ENCODE results near the gene PTPN9.
"Not testable (repeated sequence)": the region's sequence is repeated elsewhere in the genome, so short reads cannot be mapped to it uniquely, and the experiment has no call there.

Gene PTPN9

DNA sequence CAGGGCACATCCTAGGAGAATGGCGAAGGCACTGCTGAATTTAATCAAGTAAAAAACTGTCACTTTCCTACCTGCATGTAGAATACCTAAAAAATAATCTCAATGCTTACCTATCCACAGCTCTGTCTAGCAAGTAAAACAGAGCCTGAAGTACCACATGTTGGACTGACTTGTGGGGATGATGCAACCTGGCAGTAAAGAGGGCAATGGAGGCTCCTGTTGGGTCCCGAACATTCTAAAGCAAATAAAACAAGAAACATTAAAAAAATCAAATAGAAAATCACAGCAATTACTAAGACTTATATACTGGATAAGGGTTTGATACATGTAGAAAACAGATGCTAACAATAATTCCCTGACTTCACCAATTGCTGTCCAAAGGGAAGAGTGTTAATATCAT lies 56.1 kb downstream of the PTPN9 start:
- no peak overlapping the region for H3K27ac ChIP-seq (ENCODE audit: low read depth, low read length, severe bottlenecking)
- WGBS, 2 experiments (ENCODE audit: insufficient coverage in 2 of 2): no CpG with 5 or more reads among the region's 2 CpGs

DNA sequence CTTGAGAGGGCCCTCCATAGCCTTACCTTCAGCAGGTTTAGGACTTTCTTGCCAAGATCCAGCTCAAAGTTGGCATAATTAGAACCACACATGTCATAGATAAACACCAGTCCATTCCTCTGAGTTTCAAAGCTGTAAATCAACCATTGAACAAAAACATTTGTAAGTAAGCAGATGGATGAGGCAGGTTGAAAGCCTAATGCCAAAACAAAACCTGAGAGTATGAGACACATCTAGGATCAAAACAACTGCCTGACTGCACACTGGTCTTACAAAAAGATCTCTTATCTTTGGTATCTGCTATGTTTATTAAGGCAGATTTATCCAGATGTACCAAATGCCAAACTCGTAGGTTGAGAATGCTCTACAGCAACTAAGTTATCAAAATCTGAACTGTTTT lies 61.9 kb downstream of the PTPN9 start:
- Histone ChIP-seq H3K4me1 (ENCODE audit: control insufficient read depth, insufficient read depth, low read length, poor library complexity, severe bottlenecking) (no peaks in the 10 kb centered on the region), H3K27ac (ENCODE audit: low read depth, low read length, severe bottlenecking) (no peak overlapping the region), H3K4me3 (ENCODE audit: extremely low read depth, insufficient read depth, low read length, poor library complexity, severe bottlenecking) (no peak overlapping the region), H3K9me3 (ENCODE audit: control insufficient read depth, low read length) (no peaks in the 10 kb centered on the region), H3K36me3 (ENCODE audit: control insufficient read depth, insufficient read depth, low read length) (peaks cover 89% of the 10 kb centered on the region)
- WGBS, 2 experiments (ENCODE audit: insufficient coverage in 2 of 2): 100% methylated on average over 1 of the region's 1 CpG

More for the DNA sequence above, 56.1 kb downstream of the PTPN9 start:
- Histone ChIP-seq H3K4me3 (ENCODE audit: extremely low read depth, insufficient read depth, low read length, poor library complexity, severe bottlenecking) (no peak overlapping the region), H3K36me3 (ENCODE audit: control insufficient read depth, insufficient read depth, low read length) (peaks cover 93% of the 10 kb centered on the region), H3K9me3 (ENCODE audit: control insufficient read depth, low read length) (no peaks in the 10 kb centered on the region), H3K4me1 (ENCODE audit: control insufficient read depth, insufficient read depth, low read length, poor library complexity, severe bottlenecking) (peaks cover 3% of the 10 kb centered on the region)

DNA sequence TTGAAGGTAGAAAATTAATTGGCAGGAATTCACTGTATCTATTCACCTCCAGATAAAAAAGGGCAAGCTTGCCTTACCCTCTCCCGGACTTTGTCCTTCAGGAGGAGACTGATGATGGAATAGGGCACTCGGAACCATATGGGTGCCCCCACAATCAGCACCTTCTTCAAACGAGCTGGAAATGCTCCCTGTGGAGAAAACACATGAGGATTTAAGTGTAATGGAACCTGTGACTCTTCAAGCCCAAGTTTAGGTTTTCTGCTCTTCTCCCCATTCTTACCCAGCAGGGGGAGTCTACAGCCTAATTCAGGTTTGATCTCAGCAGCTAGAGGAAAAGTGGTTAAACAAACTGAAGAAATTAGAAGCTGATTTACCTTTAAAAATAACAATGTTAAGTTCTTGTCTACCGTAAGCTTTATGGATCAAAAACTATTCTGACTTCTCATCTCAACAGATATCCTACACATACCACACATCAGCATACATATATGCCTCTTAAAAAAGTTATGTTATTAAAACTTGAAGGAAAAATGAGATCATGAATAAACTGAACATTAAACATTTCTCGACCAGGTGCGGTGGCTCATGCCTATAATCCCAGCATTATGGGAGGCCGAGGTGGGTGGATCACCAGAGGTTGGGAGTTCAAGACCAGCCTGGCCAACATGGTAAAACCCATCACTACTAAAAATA lies 70.1 kb downstream of the PTPN9 start:
- no peak overlapping the region for H3K27ac ChIP-seq (ENCODE audit: low read depth, low read length, severe bottlenecking)
- no peak overlapping the region for H3K4me3 ChIP-seq (ENCODE audit: extremely low read depth, insufficient read depth, low read length, poor library complexity, severe bottlenecking)
- peaks cover 77% of the 10 kb centered on the region for H3K36me3 ChIP-seq (ENCODE audit: control insufficient read depth, insufficient read depth, low read length)
- WGBS, 2 experiments (ENCODE audit: insufficient coverage in 2 of 2): 100% methylated on average over 2 to 3 of the region's 7 CpGs
- peaks cover 10% of the 10 kb centered on the region for H3K9me3 ChIP-seq (ENCODE audit: control insufficient read depth, low read length)
- no peaks in the 10 kb centered on the region for H3K4me1 ChIP-seq (ENCODE audit: control insufficient read depth, insufficient read depth, low read length, poor library complexity, severe bottlenecking)

DNA sequence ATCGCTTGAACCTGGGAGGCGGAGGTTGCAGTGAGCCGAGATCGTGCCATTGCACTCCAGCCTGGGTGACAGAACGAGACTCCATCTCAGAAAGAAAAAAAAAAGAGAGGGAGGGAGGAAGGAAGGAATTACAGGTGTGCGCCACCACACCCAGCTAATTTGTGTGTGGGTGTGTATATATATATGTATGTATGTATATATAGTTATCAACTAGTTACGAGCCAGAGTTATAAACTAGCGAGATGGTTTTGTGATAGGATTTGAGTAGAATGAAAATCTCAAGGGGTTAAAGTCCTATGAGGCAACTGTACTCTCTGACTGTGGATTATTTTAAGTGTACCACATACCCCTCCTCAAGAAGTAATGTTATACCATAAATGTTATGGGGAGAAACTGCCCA lies 76.8 kb downstream of the PTPN9 start:
- H3K27ac ChIP-seq (ENCODE audit: low read depth, low read length, severe bottlenecking): no peak overlapping the region
- H3K36me3 ChIP-seq (ENCODE audit: control insufficient read depth, insufficient read depth, low read length): peaks cover 56% of the 10 kb centered on the region
- WGBS, 2 experiments (ENCODE audit: insufficient coverage in 2 of 2): 98% methylated on average over 5 to 6 of the region's 8 CpGs
- peaks cover 10% of the 10 kb centered on the region for H3K9me3 ChIP-seq (ENCODE audit: control insufficient read depth, low read length)
- H3K4me1 ChIP-seq (ENCODE audit: control insufficient read depth, insufficient read depth, low read length, poor library complexity, severe bottlenecking): no peaks in the 10 kb centered on the region
- no peak overlapping the region for H3K4me3 ChIP-seq (ENCODE audit: extremely low read depth, insufficient read depth, low read length, poor library complexity, severe bottlenecking)

DNA sequence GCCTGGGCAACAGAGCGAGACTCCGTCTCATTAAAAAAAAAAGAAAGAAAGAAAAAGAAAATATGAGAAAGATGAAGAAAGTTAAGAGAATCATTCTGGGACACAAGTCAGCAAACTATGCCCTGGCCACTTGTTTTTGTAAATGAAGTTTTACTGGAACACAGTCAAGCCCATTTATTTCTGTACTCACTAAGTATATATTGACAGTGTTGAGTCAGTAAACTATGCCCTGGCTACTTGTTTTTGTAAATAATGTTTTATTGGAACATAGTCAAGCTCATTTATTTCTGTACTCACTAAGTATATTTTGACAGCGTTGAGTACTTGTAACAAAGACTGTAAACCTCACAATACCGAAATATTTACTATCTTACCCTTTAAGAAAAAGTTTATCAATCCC lies 85.4 kb downstream of the PTPN9 start:
- Histone ChIP-seq H3K4me3 (ENCODE audit: extremely low read depth, insufficient read depth, low read length, poor library complexity, severe bottlenecking) (no peak overlapping the region), H3K4me1 (ENCODE audit: control insufficient read depth, insufficient read depth, low read length, poor library complexity, severe bottlenecking) (no peaks in the 10 kb centered on the region), H3K36me3 (ENCODE audit: control insufficient read depth, insufficient read depth, low read length) (peaks cover 69% of the 10 kb centered on the region), H3K9me3 (ENCODE audit: control insufficient read depth, low read length) (no peaks in the 10 kb centered on the region), H3K27ac (ENCODE audit: low read depth, low read length, severe bottlenecking) (no peak overlapping the region)
- 90 to 100% methylated on average over 2 of the region's 4 CpGs for WGBS, 2 experiments (ENCODE audit: insufficient coverage in 2 of 2)

DNA sequence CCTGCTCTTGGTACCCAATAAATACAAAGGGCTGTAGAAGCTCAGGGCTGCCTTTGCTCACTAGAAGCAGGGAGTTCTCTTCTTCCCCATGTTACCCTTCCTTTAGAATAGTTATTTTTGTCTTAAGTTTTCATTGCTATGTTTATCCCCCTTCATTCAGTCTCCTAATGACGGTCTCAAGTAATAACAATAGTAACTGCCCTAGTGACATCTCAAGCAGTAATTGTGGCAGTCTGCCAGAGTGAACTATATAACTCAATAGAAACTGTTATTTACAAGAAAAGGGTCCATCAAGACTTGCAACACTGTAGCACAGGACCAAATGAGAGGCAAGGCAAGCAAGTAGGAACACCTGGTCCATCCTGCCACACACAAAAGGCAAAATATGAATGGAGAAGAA lies 95.2 kb downstream of the PTPN9 start:
- Histone ChIP-seq H3K27ac (ENCODE audit: low read depth, low read length, severe bottlenecking) (no peak overlapping the region), H3K9me3 (ENCODE audit: control insufficient read depth, low read length) (peaks cover 25% of the 10 kb centered on the region), H3K4me1 (ENCODE audit: control insufficient read depth, insufficient read depth, low read length, poor library complexity, severe bottlenecking) (no peaks in the 10 kb centered on the region), H3K4me3 (ENCODE audit: extremely low read depth, insufficient read depth, low read length, poor library complexity, severe bottlenecking) (no peak overlapping the region), H3K36me3 (ENCODE audit: control insufficient read depth, insufficient read depth, low read length) (peaks cover 67% of the 10 kb centered on the region)
- no CpG with 5 or more reads among the region's 1 CpG for whole genome bisulfite sequencing, 2 experiments (ENCODE audit: insufficient coverage in 2 of 2)

DNA sequence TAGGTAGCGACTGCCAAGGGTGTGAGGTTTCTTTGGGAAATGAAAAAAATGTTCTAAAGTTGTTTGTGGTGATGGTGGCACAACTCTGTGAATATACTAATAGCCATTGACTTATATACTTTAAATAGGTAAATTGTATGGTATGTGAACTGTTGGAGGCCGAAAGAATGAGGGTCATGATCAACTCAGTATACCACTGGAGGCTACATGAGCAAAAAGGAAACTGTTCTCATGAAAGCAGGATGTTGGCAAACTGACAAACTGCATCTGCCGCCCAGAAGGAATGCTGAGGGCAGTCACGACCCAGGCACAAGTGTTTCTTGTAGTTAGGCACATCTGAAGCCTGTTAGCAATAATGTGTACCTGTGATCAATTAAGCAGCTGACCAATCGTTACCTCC lies 95.6 kb downstream of the PTPN9 start:
- H3K4me1 ChIP-seq (ENCODE audit: control insufficient read depth, insufficient read depth, low read length, poor library complexity, severe bottlenecking); H3K4me3 ChIP-seq (ENCODE audit: extremely low read depth, insufficient read depth, low read length, poor library complexity, severe bottlenecking); H3K27ac ChIP-seq (ENCODE audit: low read depth, low read length, severe bottlenecking): not testable (repeated sequence)
- peaks cover 25% of the 10 kb centered on the region for H3K9me3 ChIP-seq (ENCODE audit: control insufficient read depth, low read length)
- H3K36me3 ChIP-seq (ENCODE audit: control insufficient read depth, insufficient read depth, low read length): peaks cover 67% of the 10 kb centered on the region
- WGBS, 2 experiments (ENCODE audit: insufficient coverage in 2 of 2): 97 to 100% methylated on average over 4 to 5 of the region's 5 CpGs

DNA sequence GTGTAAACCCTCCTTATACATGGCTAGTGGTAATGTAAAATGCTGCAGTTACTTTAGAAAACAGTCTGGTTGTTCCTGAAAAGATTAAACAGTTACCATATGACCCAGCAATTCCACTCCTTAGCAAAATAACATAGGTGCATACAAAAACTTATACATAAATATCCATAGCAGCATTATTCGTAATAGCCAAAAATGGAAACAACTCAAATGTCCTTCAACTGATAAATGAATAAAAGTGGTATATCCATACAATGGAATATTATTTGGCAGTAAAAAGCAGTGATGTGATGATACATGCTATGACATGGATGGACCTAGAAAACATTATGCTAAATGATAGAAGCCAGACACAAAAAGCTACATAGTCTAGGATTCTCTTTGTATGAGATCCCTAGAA lies 96.0 kb downstream of the PTPN9 start:
- peaks cover 25% of the 10 kb centered on the region for H3K9me3 ChIP-seq (ENCODE audit: control insufficient read depth, low read length)
- WGBS, 2 experiments (ENCODE audit: insufficient coverage in 2 of 2): no CpG with 5 or more reads among the region's 1 CpG
- no peaks in the 10 kb centered on the region for H3K4me1 ChIP-seq (ENCODE audit: control insufficient read depth, insufficient read depth, low read length, poor library complexity, severe bottlenecking)
- H3K27ac ChIP-seq (ENCODE audit: low read depth, low read length, severe bottlenecking): no peak overlapping the region
- H3K4me3 ChIP-seq (ENCODE audit: extremely low read depth, insufficient read depth, low read length, poor library complexity, severe bottlenecking): no peak overlapping the region
- peaks cover 67% of the 10 kb centered on the region for H3K36me3 ChIP-seq (ENCODE audit: control insufficient read depth, insufficient read depth, low read length)

DNA sequence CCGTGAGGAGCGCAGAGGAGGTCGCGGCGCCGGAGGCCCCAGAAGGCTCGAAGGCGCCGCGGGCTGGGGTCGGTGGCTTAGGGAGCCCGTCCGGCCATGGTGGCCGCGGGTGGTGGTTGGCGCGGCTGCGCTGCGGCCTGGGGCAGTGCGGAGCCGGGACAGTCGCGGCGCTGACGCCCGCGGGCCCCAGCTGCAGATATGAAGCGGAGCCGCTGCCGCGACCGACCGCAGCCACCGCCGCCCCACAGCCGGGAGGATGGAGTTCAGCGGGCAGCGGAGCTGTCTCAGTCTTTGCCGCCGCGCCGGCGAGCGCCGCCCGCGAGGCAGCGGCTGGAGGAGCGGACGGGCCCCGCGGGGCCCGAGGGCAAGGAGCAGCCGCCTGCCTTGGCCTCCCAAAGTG lies 98.7 kb downstream of the PTPN9 start:
- not testable (repeated sequence) for H3K4me3 ChIP-seq (ENCODE audit: extremely low read depth, insufficient read depth, low read length, poor library complexity, severe bottlenecking); H3K4me1 ChIP-seq (ENCODE audit: control insufficient read depth, insufficient read depth, low read length, poor library complexity, severe bottlenecking); H3K27ac ChIP-seq (ENCODE audit: low read depth, low read length, severe bottlenecking)
- 96% methylated on average over 18 to 27 of the region's 54 CpGs for whole genome bisulfite sequencing, 2 experiments (ENCODE audit: insufficient coverage in 2 of 2)
- peaks cover 72% of the 10 kb centered on the region for H3K36me3 ChIP-seq (ENCODE audit: control insufficient read depth, insufficient read depth, low read length)
- peaks cover 22% of the 10 kb centered on the region for H3K9me3 ChIP-seq (ENCODE audit: control insufficient read depth, low read length)

DNA sequence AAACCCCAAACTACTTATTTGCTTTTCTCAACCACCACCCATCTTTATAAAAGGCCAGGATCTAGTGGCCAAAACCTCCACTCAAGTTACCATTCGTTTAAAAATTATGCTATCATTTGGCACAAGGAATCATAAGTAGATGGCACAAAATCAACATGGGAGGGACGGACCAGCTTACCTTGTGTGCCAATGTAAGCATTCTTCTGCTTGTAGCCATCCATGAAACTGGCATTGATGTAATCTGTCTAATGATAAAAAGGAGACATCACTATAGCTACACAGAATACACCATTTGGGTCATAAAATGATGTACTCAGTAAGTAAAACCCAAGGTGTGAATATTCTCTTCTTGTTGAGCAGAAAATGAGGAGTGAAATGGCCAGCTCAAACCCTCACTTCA lies 99.4 kb downstream of the PTPN9 start:
- Histone ChIP-seq H3K27ac (ENCODE audit: low read depth, low read length, severe bottlenecking) (no peak overlapping the region), H3K4me3 (ENCODE audit: extremely low read depth, insufficient read depth, low read length, poor library complexity, severe bottlenecking) (no peak overlapping the region), H3K36me3 (ENCODE audit: control insufficient read depth, insufficient read depth, low read length) (peaks cover 73% of the 10 kb centered on the region), H3K9me3 (ENCODE audit: control insufficient read depth, low read length) (peaks cover 18% of the 10 kb centered on the region), H3K4me1 (ENCODE audit: control insufficient read depth, insufficient read depth, low read length, poor library complexity, severe bottlenecking) (no peaks in the 10 kb centered on the region)
- 78 to 100% methylated on average over 1 to 2 of the region's 2 CpGs for WGBS, 2 experiments (ENCODE audit: insufficient coverage in 2 of 2)

DNA sequence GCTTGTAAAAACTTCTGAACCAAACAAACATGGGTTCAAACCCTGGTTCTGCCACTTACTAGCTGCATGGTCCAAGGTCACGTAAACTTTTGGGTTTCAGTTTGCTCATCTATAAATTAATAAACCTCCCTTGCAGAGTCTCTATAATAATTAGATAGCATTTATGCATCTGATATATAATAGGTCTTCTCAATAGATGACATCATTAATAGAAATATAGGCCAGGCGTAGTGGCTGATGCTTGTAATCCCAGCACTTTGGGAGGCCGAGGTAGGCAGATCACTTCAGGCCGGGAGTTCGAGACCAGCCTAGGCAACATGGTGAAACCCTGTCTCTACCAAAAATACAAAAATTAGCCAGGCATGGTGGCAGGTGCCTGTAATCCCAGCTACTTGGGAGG lies 102.0 kb downstream of the PTPN9 start:
- not testable (repeated sequence) for H3K27ac ChIP-seq (ENCODE audit: low read depth, low read length, severe bottlenecking); H3K9me3 ChIP-seq (ENCODE audit: control insufficient read depth, low read length); H3K4me3 ChIP-seq (ENCODE audit: extremely low read depth, insufficient read depth, low read length, poor library complexity, severe bottlenecking); H3K4me1 ChIP-seq (ENCODE audit: control insufficient read depth, insufficient read depth, low read length, poor library complexity, severe bottlenecking)
- WGBS, 2 experiments (ENCODE audit: insufficient coverage in 2 of 2): 95 to 100% methylated on average over 4 of the region's 5 CpGs
- H3K36me3 ChIP-seq (ENCODE audit: control insufficient read depth, insufficient read depth, low read length): peaks cover 77% of the 10 kb centered on the region
